SIG-M5 treated with dmso at 0.1 percent for 504 hours (cell line): ENCODE data around the gene ARHGEF40.

Source experiments
- DNase-seq: peaks from one replicate; lab custom pipeline; 2025; ENCODE audit not compliant: unreplicated experiment; lab: John Stamatoyannopoulos, UW

The ARHGEF40 gene

GRCh38 chr14:21096438-21096837 lies 26.3 kb downstream of the ARHGEF40 start:
- no peak for DNase-seq

GRCh38 chr14:21096978-21097635 lies 27.0 kb downstream of the ARHGEF40 start:
- no peak for DNase-seq

GRCh38 chr14:21097636-21098075 lies 27.6 kb downstream of the ARHGEF40 start:
- no peak for DNase-seq

- no peak for DNase-seq
Observed at GRCh38 chr14:21098076-21098891, 28.2 kb downstream of the ARHGEF40 start, which contains the start of gene ZNF219. TSS of gene ZNF219 (minus strand) at chr14:21098655. CDS start at chr14:21093591, 5,064 bp downstream.

- no peak for DNase-seq
Observed at GRCh38 chr14:21098892-21099595, 28.9 kb downstream of the ARHGEF40 start.

GRCh38 chr14:21099596-21099985 lies 29.5 kb downstream of the ARHGEF40 start:
- DNase-seq, result no peak

- no peak for DNase-seq
Observed at GRCh38 chr14:21100931-21101330, 30.8 kb downstream of the ARHGEF40 start, which contains the start of gene TMEM253. TSS of gene TMEM253 (plus strand) at chr14:21101066. CDS start at chr14:21101344, 278 bp downstream.

- no peak for DNase-seq
Observed at GRCh38 chr14:21101802-21102413, 31.8 kb downstream of the ARHGEF40 start.

- DNase-seq, result no peak
Observed at GRCh38 chr14:21102521-21103410, 32.7 kb downstream of the ARHGEF40 start.

GRCh38 chr14:21103411-21103709 lies 33.3 kb downstream of the ARHGEF40 start:
- no peak for DNase-seq

GRCh38 chr14:21103710-21104447 lies 33.8 kb downstream of the ARHGEF40 start:
- DNase-seq, result peak; percentile 97

- DNase-seq, result peak; percentile 55
Observed at GRCh38 chr14:21104448-21105060, 34.5 kb downstream of the ARHGEF40 start.

GRCh38 chr14:21105095-21105494 lies 35.0 kb downstream of the ARHGEF40 start:
- no peak for DNase-seq

- DNase-seq, result peak; percentile 26
Observed at GRCh38 chr14:21106176-21106497, 36.0 kb downstream of the ARHGEF40 start.

- DNase-seq, result peak; percentile 74
Observed at GRCh38 chr14:21106498-21107282, 36.6 kb downstream of the ARHGEF40 start.

GRCh38 chr14:21107283-21107800 lies 37.2 kb downstream of the ARHGEF40 start:
- DNase-seq, result no peak

GRCh38 chr14:21108791-21109190 lies 38.7 kb downstream of the ARHGEF40 start:
- DNase-seq, result no peak
